ENCODE results near the gene RASSF6. TPM values are rescaled to one million over a fixed set of nuclear protein-coding genes. Genes with fewer than 3 reads are reported as not detected.
"Not testable (repeated sequence)": the region's sequence is repeated elsewhere in the genome, so short reads cannot be mapped to it uniquely, and the experiment has no call there.

RASSF6 gene
- total RNA-seq, 1 experiment from 2014 or later = not detected

DNA sequence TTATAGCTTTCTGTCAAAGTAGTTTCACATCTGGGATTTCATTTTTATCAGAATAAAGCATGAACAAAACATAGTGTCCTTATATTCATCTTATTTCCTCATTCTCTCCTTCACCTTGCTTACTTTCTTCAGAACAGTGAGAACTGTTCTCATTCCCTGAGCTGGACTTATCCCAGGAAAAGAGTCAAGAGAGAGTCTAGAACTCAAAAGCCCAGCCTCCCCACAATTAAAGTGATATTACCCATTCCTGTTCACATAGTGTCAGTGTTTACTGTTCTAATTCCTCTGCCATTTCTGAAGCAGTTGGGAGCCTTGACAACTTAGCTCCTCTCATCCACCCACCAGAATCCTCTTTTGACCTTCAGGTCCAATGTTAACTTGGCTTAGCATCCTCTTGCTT, 42.9 kb downstream of the RASSF6 start:
- DNase-seq (ENCODE audit: low read depth) = no peak

DNA sequence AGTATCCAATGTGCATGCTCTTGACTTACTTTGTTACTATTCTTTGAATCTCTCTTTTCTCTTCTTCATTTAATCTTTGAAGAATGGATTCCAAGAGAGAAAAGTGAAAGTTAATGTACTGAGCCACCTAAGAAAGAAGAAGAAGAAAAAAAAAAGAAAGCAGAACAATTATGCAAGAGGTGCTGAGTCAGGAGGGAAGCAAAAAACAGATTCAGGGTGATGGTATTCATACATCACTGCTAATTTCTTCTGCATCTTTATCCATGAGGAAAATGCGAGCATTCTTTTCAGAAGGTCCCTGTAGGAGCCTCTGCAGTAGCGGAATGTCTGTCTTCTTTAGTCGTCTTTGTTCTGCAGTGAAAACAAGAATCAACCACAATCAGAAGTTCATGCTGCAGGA, 43.9 kb downstream of the RASSF6 start:
- DNase-seq (ENCODE audit: low read depth) = peak; percentile 21

DNA sequence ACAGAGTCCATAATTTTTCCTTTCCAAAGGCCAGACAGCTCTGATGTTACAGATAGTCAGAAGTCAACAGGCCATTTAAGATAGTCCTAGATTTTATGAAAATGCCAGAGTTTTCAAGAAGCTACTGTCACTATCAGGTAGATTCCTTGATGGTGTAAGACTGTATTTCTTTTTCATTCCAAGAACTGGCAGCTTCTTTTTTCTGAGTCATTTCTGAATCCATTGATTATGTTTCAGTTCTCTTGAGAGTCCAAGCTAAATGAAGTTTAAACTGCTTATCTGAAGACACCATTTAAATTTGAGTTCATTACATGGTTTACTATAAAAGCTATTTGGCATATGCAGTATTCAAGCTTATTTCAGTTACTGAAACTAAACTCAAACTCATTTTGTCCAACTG, 44.6 kb downstream of the RASSF6 start:
- DNase-seq (ENCODE audit: low read depth) = no peak

DNA sequence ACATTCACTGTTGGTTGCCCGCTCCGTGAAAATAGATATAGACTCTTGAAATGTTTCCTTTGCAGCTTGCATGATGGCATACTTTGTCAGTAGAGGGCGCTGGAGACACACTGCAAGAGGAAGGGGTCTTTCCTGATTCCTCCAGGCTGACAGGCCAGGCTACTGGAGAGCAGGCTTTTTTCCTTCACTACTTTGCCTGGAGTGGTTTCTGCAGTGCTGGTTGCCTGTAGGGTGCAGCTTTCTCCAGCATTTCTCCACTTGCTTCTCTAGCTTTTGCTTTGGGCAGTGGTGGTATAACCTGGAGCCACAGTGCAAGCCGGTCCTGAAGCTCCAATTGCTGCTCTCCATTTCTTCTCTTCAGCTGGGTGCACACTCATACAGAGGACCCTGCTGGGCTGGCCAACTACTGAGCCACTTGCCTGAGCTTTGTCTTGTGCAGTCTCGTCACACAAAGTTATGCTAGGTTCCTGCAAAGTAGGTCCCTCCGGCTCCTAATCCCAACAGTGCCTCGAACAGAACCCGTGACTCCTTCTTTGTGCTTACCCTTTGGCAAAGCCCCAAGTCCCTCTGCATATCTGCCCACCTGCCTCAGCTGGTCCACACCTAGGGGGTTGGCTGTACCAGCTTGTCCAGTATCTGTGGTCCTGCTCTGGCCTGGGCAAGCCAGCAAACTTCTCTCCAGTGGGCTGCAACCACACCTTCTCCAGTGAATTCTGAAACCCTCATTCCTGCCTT, 46.3 kb downstream of the RASSF6 start:
- peak; percentile 67 for DNase-seq (ENCODE audit: low read depth)

DNA sequence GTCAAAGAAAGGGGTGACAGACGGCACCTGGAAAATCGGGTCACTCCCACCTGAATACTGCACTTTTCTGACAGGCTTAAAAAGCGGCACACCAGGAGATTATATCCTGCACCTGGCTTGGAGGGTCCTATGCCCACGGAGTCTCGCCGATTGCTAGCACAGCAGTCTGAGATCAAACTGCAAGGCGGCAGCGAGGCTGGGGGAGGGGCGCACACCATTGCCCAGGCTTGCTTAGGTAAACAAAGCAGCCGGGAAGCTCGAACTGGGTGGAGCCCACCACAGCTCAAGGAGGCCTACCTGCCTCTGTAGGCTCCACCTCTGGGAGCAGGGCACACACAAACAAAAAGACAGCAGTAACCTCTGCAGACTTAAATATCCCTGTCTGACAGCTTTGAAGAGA, 69.4 kb downstream of the RASSF6 start:
- DNase-seq (ENCODE audit: low read depth) = not testable (repeated sequence)

DNA sequence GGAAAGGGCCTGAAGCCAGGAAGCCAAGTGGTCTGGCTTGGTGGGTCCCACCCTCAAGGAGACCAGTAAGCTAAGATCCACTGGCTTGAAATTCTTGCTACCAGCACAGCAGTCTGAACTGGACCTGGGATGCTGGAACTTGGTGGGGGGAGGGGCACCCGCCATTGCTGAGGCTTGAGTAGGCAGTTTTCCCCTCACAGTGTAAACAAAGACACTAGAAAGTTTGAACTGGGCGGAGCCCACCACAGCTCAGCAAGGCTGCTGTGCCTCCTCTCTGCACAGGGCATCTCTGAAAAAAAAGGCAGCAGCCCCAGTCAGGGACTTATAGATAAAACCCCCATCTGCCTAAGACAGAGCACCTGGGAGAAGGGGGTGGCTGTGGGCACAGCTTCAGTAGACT, 75.6 kb downstream of the RASSF6 start:
- no peak for DNase-seq (ENCODE audit: low read depth)

DNA sequence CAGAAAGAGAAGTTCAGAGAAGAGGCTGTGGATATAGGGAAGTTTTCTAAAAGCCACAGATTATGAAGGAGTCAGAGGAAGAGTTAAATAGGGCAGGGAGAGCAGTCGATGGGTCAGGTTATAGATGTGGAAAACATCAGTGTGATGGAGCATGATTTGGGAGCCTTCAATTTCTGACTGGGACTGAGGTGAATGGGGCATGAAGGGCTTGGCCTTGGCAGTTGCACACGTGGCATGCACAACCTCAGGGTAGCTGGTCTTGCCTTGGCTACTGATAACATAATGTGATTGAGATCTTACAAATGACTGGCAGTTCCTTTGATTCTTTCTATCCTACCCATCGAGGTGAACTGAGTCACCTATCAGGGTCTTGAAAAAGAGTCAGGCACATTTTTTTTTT, 79.0 kb downstream of the RASSF6 start:
- DNase-seq (ENCODE audit: low read depth) = no peak

DNA sequence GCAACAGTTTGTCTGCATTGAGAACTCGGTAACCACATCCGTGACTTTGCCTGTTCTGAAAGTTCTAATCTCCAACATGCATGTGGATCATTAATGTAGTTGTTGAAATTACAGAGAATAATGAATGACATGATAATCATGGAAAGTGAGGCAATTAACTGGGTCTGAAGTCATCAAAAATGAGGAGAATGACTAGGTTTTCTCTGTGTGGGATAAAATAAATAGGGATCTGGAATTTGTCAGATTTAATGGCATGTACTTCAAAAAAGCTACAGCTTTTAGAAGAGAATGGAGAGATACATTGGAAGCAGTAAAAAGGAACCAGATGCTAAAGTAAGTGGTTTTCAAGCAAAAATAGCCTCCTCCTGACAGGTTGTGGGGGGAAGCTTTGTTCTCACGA, 79.4 kb downstream of the RASSF6 start:
- DNase-seq (ENCODE audit: low read depth) = no peak

DNA sequence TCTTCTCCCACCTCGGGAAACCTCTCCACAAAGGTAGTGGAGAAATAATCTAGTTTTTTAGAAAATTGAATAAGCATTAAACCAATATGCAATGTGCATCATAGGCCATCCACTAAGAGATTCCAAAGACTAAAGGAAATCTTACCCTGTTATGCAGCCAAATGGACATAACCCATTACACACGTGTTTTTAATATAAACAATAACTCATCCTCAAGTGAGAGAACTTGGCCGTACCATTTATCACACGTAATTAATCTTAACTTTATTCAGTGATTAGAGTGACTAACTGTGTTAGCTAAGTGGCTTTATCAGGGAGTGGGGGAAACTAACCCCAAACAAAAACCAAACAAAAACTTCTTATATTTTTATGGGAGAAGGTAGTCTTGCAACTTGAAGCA, 80.8 kb downstream of the RASSF6 start:
- no peak for DNase-seq (ENCODE audit: low read depth)

DNA sequence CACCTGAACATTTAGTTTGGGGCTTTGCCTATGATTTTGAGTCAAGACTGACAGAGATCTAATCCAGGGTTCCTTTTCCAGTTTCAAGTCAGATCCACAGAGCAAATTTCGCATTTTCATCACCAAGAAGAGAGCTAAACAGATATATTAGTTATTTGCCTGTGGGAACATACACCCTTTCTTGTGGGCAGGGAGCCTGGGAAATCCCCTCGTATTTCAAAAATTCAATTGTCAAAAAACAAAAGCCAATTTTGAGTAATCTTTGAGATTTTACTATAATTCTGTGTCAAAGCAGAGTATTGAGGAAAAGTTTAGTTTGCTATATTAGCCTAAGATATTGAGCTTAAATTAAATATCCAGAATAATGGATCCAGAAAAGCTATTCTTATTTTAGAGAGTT, 82.1 kb downstream of the RASSF6 start:
- no peak for DNase-seq (ENCODE audit: low read depth)

DNA sequence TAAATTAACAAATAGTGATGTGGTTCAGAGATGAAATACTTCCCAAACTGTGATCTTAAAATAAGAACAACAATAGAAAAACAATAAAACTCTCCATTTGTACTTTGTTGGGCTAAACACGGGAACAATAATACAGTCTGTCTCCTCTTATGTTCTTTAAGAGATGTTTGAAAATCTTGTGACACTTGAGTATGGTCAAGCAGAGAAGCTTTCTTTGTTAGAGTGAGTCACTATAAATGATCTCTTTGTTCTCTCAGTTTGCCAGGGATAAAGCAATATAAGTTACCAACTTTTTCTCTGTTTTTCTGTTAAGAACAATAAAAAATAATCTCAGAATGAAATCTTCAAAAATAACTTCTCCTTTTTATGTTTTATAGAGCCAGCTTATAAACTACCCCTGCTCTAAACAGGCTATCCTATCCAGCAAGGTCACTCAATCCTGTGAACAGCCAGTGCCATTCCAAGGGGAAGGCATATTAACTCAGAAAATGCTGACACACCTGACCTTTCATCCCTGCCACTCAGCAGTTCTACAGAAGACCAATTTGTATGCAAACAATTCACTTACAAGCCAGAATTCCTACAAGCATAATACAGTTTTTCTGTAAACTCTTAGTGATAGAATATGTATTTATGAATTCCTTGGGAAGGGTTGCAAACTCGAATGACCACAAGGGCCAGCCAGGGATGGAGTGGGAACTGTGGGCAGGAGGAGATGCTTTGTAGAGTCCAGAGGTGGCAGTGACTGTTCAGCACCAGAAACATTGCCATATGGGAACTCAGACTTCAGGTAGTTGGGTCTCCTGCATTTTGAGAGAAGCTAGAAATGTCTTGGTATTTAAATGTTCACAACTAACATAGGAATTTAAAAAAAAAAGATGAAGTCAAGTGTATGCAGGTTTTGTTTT, 86.5 kb downstream of the RASSF6 start:
- peak; percentile 28 for DNase-seq (ENCODE audit: low read depth)

DNA sequence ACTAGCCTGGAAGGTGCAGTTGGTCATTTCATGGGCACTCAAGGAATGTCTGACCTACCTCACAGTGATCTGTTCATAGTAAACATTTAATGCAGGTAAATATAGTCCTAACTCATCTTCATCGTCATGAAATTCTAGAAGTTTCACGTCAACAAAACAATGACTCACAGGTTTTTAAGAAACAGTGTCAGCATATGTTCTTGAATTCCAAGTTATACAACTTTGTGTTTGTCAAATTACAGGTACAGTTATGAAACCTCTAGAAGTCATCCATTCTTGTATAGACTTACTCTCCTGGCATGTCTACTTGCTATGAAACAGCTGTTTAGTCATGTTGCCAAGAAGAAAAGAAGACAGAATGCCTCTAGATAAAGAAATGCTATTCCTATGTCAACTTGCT, 92.1 kb downstream of the RASSF6 start:
- DNase-seq (ENCODE audit: low read depth) = no peak

DNA sequence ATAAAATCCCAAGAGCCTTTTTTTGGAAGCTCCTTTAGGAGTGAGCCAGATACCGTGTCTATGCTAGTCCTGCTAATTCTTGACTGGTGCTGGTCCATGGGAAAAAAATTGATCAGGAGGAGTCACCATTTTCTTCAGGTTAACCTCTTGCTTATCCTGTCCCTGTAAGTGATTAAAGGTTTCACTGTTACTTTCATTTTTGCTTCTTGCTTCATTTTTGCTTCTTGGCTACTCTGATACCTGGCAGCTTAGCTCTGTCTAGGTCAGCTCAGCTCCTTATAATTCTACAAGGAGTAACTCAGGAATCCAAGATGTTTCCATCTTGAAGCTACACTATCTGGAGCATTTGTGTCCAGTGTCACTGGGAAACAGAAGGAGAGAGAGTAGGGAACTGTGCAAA, 93.0 kb downstream of the RASSF6 start:
- no peak for DNase-seq (ENCODE audit: low read depth)

DNA sequence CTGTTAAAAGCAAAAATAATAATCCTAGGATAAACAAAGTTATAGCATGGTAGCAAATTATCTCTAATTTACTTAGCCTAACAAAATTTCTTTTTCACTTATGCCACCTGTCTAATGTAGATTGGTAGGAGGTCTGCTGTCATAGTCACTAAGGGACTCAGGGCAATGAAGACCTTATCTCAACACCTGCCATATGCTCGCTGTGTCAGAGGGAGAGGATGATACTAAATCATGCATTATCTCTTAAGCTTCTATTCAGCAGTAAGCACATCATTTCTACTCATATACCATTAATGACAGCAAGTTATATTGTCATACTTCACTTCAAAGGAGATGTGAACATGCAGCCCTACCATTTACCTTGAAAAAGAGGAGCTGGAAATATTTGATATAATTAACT, 94.6 kb downstream of the RASSF6 start:
- no peak for DNase-seq (ENCODE audit: low read depth)

DNA sequence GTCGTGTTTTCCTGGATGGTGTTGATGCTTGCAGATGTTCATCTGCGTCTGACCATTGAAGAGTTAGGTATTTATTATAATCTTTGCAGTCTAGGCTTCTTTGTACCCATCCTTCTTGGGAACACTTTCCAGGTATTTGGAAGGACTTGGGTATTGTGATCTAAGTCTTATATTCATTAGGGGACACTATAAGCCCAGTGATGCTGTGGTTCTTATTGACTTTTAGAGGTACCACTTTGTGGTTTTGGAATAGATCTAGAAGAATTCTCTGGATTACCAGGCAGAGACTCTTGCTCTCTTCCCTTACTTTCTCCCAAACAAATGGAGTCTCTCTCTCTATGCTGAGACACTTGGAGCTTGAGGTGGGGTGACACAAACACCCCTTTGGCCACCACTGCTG, 97.1 kb downstream of the RASSF6 start:
- DNase-seq (ENCODE audit: low read depth) = peak; percentile 9

Small RNA genes within 50 kb of the gene (small RNA-seq; reads per million reads assigned to genes)
- gene AC074250.1 = not detected

Other genes with a start within 250 kb of the RASSF6 start
- 1.1 TPM in 1 of 2 replicates, not detected in the other for gene ALB, start 216.1 kb downstream of the RASSF6 start, total RNA-seq (2014; rRNA removed; shearing (Covaris generic))
- 1.4 and 1.8 TPM in 2 replicates for gene AFP, start 184.2 kb downstream of the RASSF6 start, total RNA-seq (2014; rRNA removed; shearing (Covaris generic))
- not detected in 2 replicates for gene AFM, start 138.7 kb downstream of the RASSF6 start, total RNA-seq (2014; rRNA removed; shearing (Covaris generic))
- gene CXCL8, start 120.1 kb upstream of the RASSF6 start, total RNA-seq (2014; rRNA removed; shearing (Covaris generic)) = 9.4 and 12.9 TPM in 2 replicates
- not detected in 2 replicates for gene CXCL6, start 216.2 kb upstream of the RASSF6 start, total RNA-seq (2014; rRNA removed; shearing (Covaris generic))
- not detected in 2 replicates for gene PF4V1, start 232.9 kb upstream of the RASSF6 start, total RNA-seq (2014; rRNA removed; shearing (Covaris generic))
- not detected in 2 replicates for gene CXCL1, start 249.0 kb upstream of the RASSF6 start, total RNA-seq (2014; rRNA removed; shearing (Covaris generic))

All from HT1080 (cell line).